IPS-18c (cell line): ENCODE measurements around the gene CCDC33.

Experiments
- H3K4me3 ChIP-seq: 2 replicates; pipeline ENCODE4 v1.7.0; 2013; ENCODE audit warnings: low read depth, mild to moderate bottlenecking, low read length, moderate library complexity; ENCODE audit not compliant: insufficient read depth
- H3K9me3 ChIP-seq: one replicate; pipeline ENCODE4 v1.6.1; 2013; ENCODE audit warnings: mild to moderate bottlenecking, low read length, moderate library complexity; ENCODE audit not compliant: control insufficient read depth, insufficient read depth

The CCDC33 gene

DNA sequence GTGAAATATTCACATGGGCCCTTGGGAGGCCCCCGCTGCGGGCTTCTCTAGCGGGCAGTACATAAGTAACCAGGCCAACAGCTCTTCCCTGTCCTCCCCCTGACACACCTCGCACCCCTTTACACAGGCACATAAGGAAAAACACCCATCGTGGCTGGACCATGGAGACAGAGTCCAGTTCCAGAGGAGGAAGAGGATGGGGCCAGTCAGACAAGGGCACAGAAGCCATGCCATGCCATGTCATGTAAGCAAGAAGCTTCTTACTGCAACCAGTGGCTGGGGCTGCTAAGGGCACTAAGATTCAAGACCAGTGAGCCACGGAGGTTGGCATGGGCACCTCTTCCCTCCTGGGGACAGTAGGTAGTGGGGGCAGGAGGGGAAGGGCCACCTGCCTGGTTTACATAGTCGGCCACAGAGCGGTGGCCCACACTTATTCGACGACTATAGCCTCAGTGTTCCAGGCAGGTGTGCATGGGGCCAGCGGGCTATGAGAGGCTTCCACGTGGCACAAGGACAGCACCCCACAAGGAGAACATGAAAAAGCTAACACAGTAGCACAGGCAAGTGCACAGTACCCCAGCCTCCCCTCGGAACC is 137.0 kb downstream of the CCDC33 start:
- no peaks in the 10 kb centered on the region for H3K9me3 ChIP-seq
- no peak overlapping the region; the same call in 1 of the 2 replicates for H3K4me3 ChIP-seq

DNA sequence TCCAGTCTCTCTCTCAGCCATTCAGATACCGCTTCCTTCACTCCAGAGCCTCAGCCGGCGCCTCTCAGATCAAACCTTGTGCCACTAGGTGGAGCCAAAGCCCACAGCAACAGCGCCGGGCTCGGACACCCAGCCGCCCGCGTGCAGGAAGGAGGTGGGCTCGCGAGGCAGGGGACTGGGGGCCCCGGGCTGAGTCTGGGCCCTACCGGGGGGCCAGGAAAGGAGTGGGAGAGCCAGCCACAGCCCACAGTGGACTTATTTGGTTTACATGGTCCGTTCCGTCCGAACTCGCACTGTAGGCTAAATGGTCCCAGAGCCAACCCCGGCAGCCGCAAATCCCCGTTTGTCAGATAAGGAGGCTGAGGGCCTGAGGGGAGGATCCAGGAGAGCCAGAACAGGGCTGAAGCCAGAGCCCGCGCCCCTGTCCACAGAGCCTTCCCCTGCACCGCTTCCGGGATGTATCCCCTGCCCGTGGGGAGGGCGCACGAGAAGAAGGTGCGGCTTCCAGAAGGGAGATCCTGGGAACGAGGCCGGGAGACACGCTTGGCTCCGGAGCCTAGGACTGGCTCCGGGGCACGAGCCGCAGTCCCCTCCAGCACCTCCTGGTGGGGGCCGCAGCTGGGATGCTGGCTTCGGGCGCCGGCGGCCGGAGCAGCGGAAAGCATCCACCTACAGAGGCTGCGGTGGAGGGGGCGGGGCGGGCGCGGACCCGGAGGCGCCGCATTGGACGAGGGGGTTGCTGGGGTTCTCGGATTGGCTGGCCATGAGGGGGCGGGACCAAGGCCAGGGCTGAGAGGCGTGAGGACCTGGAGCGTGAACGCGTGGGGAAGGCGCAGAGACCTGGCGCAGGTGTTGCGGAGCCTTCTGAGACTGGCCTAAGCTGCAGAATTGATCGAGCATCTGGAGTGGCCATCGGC is 137.9 kb downstream of the CCDC33 start:
- peak overlapping the region; percentile 73 for H3K4me3 ChIP-seq
- no peaks in the 10 kb centered on the region for H3K9me3 ChIP-seq

DNA sequence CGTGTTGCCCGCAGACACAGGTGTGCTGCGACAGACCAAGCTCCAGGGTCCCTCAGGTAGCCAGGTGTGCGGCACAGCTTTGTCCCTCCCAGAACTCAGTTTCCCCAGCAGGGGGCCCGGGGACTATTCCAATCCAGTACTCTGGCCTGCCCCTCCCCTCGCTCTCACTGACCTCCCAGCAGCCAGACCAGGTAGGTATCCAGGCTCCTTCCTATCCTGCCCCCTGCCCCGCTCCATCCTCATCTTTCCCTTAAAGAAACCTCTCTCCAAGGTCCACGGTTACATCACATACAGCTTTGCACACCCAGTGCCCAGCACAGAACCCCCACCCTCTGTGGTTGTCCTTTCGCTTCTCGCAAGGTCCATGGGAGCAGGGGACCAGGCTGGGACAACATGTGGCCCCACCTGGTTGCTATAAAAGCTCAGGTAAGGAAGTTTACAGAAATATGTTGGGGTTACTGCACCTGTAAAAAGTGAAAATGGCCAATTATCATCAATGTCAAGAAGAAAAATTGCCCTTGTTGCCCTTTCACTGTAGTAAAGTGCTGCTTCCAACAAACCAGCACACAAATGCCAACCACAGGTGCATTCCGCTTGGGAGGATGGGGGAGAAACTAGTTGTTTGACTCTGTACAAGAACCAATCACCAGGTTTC is 138.6 kb downstream of the CCDC33 start:
- Histone ChIP-seq H3K9me3 (no peaks in the 10 kb centered on the region), H3K4me3 (peak overlapping the region; percentile 73)

DNA sequence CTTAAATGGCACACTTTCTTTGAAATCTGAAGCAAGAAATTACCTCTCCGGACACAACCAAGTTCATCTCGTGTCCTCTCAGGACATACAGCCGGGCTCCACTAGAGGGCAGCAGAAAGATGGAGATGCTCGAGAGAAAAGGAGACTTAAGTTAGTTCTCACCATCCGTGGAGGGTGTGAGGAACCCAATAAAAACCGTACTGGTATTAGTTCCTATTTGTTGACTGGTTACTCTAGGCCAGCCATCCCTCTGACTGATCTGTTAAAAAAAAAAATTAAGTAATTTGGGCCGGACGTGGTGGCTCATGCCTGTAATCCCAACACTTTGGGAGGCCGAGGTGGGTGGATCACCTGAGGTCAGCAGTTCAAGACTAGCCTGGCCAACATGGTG is 139.2 kb downstream of the CCDC33 start:
- H3K4me3 ChIP-seq = peak overlapping the region; percentile 73; the same call in 1 of the 2 replicates
- H3K9me3 ChIP-seq = no peaks in the 10 kb centered on the region

DNA sequence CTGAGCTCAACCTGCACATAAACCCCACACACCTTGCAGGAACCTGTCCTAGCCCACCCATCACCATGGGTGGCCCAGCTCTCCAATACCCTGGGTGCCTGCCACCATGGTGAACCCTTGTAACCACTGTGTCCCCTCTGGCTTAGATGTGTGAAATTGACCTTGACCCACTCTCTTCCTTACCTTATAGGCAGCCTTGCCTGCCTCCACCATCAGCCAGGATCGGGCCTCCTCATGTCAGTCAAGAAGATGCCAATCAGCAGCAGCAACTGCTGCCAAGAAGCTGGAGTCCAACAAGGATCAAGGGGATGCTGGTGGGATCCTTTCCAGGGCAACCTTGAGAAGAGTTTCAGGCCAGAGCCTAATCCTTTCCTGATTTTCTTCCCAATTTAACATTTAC is 140.1 kb downstream of the CCDC33 start:
- no peaks in the 10 kb centered on the region for H3K9me3 ChIP-seq
- no peak overlapping the region for H3K4me3 ChIP-seq

DNA sequence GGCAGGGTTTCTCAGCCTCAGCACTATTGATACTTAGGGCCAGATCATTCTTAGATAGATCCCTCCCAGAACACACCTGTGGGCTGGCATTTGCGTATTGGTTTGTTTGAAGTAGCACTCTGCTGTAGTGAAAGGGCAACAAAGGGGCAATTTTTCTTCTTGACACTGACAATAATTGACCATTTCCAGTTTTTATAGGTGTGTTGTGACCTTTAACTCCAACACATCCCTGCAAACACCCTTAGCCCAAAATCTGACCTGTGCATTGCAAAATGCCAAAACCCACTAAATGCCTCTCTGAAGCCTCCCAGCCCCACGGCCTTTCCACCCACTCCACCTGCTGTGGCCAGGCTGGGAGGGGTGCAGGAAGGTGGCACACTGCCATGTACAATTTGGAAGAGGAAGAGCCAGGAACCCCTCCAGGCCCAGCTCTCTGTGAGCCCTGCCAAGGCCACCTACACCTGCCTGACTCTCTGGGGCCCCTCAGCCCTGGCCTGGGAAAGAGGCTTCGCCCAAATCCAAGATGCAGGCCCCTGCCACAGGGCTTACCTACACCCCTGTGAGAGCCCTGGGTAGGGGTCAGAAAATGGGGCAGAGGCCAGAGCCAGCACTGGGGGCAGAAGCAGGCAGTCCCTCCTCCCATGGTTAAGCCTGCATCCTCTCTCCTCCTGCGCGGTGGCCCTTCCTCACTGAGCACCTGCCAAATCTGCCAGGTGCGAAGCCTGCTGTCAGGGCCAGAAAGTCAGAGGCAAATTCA is 140.9 kb downstream of the CCDC33 start:
- no peaks in the 10 kb centered on the region for H3K9me3 ChIP-seq
- H3K4me3 ChIP-seq = no peak overlapping the region

DNA sequence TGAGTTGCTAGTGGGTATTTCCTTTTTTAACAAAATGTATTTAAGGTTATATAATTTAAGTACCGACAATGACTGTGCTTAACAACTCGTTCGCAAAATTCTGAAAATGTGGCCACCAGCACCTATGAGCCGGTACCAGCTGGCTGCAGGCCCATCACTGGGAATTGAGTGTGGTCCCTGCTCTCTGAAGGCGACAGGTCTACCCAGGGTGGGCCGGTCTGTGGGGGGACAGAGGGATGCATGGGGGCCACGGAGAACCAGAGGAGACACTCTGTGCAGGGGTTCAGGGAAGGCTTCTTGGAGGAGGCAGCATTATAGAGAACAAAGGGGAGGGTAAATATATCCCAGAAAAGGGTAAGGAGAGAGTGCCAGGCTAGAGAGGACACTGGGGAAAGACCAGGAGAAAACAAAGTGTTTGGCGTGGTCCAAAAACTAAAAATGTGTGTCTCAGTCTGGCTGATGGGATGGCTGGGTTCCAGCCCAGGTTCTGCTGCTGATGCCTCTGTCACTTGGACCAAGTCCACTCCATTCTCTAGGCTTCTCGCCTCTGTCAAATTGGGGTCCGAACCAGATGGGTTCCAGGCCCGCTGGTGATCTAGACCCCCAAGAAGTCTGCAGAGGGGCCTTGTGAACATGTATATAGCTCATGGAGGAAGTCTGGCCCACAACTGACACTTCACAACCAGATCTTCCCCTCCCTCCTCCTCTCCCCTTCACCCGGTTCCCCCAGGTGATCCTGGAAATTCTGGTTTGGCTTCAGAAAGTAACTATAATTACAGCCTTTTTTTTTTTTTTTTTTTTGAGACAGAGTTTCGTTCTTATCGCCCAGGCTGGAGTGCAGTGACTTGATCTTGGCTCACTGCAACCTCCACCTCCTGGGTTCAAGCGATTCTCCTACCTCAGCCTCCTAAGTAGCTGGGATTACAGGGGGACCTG is 142.0 kb downstream of the CCDC33 start:
- H3K4me3 ChIP-seq = no peak overlapping the region
- no peaks in the 10 kb centered on the region for H3K9me3 ChIP-seq

DNA sequence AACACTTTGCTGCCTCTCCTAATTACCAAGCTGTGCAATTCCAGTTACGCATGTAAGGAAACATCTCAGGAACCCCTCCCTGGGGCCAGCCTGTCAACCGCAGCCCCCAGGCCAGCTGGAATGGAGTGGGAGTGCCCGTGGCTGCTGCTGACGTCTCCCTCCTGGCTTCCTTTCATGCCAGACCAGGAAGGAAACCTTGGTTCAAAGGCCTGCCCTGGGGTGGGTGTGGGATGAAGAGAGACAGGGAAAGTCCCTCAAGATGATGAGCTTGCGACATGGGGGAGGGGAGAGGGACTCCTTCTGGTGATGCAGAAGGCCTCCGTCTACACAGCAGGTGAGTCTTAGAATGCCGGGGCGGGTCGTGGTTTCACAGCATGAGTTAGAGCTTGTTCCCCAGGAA is 142.7 kb downstream of the CCDC33 start:
- no peaks in the 10 kb centered on the region for H3K9me3 ChIP-seq
- no peak overlapping the region for H3K4me3 ChIP-seq

DNA sequence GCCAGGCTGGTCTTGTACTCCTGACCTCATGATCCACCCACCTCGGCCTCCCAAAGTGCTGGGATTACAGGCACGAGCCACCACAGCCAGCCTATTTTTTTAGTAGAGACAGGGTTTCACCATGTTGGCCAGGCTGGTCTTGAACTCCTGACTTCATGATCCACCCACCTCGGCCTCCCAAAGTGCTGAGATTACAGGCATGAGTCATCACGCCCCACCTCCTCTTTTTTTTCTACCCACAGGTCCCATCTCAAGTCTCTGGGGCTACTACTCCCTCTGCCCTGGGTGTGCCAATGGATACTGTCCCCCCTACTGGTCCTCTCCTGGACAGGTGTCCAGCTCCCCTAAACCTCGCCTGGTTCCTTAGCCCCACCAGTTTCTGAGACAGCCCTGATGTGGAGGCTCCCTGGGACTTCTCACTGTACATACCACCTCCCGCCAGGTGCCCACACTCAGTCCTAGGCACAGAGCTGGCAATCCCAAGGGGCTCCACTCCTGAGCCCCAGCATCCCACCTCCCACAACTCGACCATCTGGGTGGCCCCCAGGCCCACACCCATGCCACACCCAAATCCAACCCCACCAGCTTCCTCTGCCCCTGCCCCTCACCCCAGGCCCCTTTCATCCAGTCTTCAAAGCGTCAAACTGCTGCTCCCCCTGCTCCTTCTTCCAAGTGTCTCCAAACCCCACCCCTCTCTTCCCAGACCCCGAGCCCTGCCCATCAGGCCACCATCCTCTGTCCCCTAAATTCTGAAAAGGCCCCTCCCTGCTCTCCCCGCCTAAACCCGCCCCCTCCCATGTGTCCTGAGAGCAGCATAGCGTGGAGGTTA is 144.4 kb downstream of the CCDC33 start:
- H3K9me3 ChIP-seq = no peaks in the 10 kb centered on the region
- H3K4me3 ChIP-seq = no peak overlapping the region

DNA sequence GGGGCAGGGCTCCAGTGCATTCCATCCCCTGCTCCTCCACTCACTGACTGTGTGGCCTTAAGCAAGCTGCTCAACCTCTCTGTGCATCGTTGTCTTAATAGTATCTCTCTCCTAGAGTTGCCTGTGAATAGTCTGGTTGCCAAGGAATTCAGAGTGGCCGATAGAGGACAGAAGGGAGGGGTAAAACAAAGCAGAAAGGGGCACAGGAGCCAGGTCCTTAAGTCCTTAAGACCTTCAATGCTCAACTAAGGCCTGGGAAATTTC is 145.0 kb downstream of the CCDC33 start:
- Histone ChIP-seq H3K9me3 (no peaks in the 10 kb centered on the region), H3K4me3 (no peak overlapping the region)

DNA sequence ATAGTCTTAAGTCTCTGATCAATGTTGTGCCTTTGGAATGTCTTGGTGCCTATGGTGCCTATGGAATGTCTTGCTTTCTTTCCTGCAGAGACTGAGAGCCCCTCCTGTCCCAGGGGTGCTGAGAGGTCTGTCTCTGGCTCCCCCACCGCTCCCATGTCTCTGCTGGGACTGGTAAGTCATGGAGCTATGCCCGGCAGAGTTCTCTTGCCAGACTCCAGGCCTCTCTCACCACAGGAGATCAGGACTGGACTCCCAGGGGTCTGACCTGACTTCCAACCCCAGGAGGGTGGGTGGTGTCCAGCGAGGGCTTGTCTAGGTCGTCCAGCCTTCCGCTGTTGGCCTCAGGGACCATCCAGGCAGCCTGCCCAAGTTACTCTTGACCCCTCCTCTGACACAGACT is 145.4 kb downstream of the CCDC33 start:
- Histone ChIP-seq H3K9me3 (no peaks in the 10 kb centered on the region), H3K4me3 (no peak overlapping the region)

DNA sequence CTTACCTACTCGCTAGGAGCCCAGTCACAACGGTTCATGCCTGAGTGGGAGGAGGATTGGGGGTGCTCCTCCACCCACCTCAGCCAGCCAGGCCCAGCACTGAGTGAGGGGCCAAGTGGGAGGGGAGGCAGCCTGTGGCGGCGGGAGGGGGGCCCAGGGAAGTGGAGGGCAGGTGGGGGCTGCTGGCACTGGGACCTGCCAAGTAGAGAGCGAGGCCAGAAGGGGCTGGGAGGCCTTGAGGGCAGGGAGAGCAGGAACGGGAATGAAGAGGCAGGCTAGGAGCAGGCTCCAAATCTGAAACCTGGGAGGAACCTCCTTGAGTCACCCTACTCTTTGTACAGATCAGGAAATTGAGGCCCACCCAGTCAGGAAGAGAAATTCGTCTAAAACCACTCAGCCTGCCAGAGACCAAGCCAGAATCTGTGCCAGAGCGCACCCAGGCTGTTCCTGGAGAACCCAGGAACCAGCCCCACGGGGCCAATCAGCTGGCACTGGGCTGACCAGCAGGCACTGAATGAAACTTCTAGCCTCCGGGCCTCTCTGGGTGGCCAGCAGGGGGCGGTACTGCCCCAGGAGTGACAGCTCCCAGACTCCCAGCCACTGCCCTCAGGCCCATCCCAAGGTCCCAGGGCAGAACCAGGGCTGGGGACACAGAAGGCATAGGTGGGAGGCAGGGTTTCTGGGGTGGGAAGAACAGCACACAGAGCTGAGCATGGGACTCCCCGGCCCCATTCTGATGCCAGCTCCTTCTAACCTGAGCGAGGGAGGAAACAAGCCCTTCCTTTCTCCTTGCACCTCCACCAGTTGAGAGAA is 146.1 kb downstream of the CCDC33 start:
- Histone ChIP-seq H3K4me3 (no peak overlapping the region), H3K9me3 (no peaks in the 10 kb centered on the region)

DNA sequence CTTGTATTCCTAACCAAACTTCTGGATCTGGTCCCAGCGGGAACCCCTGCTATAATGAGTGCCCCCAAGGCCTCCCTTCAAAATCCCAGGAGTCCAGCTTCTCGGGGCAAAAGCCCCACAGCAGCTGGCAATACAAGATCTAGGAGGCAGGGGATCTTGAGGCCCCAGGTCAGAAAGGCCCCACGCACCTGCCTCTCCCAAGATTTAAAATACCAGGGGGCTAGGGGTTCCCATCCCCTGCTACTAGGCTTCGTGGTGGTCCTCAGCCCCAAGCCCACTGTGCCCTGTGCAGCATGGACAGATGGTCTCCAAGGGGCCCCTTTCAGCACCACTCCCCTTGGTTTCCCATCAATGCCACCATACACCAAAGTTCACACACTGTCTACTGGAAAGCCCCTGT is 147.2 kb downstream of the CCDC33 start:
- no peaks in the 10 kb centered on the region for H3K9me3 ChIP-seq
- no peak overlapping the region for H3K4me3 ChIP-seq

DNA sequence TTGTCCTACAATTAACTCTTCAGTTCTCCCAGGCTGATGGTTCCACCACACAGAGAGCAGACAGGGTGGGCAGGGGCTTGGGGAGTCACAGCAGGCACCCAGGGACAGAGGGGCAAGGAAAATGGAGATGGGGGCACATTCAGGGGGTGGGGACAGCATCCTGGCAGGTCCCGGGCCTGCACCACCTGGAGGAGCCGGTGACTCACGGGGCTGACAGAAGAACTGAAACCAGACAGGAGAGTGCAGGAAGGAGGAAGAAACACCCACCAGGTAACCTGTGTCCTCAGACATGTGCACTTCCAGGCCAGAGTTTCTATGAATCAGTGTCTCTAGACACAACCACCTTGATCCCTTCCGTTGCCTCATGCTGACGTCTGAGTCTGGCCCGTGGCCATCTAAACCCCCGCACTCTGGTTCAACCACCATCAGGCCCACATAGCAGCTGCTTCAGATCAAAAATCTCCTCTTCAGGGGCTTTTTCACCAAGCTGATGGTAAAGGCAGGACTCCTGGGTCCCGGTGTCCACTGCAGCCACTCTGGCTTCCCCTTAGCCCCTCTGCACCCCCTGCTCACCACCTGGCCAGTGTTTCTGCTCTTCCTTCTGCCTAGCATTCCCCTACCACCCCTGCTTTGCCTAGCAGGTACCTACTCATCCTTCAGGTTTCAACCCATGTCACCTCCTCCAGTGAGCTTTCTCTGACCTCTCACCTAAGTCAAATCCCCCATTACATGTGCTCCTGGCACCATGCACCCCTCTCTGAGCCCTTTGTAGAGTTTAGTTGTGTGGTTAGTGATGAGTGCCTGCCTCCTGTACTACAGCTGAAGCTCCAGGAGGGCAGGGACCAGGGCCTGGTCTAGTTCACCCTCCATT is 147.8 kb downstream of the CCDC33 start:
- Histone ChIP-seq H3K9me3 (no peaks in the 10 kb centered on the region), H3K4me3 (no peak overlapping the region)

DNA sequence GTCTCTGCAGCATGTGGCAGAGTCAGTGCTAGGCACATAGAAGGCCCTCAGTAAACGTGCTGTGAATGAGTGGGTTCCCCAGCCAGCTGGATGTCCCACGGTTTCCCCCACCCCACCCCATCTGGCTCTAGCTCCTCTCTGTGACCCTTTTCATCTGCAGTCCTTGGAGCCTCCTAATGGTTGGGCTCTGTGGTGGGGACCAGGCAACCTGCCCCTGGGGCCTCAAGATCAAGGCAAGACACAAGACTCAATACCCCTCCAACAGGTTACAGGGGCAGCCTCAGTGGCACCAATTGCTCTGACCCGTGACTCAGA is 148.4 kb downstream of the CCDC33 start:
- Histone ChIP-seq H3K4me3 (no peak overlapping the region), H3K9me3 (no peaks in the 10 kb centered on the region)
